Gastrocnemius medialis (tissue), 4 donors: ENCODE results near the gene NLGN2. TPM values are rescaled to one million over a fixed set of nuclear protein-coding genes. Genes with fewer than 3 reads are reported as not detected.

ENCODE experiments used
- ATAC-seq, 2 donors: fragments of 150-250 bp; one replicate each; pipeline ENCODE4 v1.9.1; 2016
- DNase-seq, 2 donors: peaks; one replicate each; pipeline ENCODE4 v3.0.0-alpha.2; 2019
- H3K27ac ChIP-seq, 4 donors: fragments of 200-600 bp; sonication (generic); 1 replicate in 1 of 4; 2 replicates in 3 of 4; pipeline ENCODE4 v1.5.1; 2016 to 2018; ENCODE audit warnings: mild to moderate bottlenecking in 2 of 4, moderate library complexity in 1 of 4
- H3K27me3 ChIP-seq, 3 donors: fragments of 200-600 bp; sonication (generic) in 2 of 3; 1 replicate in 1 of 3; 2 replicates in 2 of 3; pipeline versions ENCODE4 v1.5.1 to v1.6.0; 2016 to 2019; ENCODE audit warnings: mild to moderate bottlenecking in 1 of 3, moderate library complexity in 1 of 3
- H3K36me3 ChIP-seq, 2 donors: fragments of 200-600 bp; sonication (generic) in 1 of 2; one replicate each; pipeline ENCODE4 v1.5.1; 2017 to 2018
- H3K4me1 ChIP-seq, 2 donors: fragments of 200-600 bp; sonication (generic) in 1 of 2; one replicate each; pipeline ENCODE4 v1.5.1; 2016 to 2017; ENCODE audit warnings: mild to moderate bottlenecking in 2 of 2
- H3K4me3 ChIP-seq, 4 donors: fragments of 200-600 bp; sonication (generic) in 3 of 4; 1 replicate in 1 of 4; 2 replicates in 3 of 4; pipeline ENCODE4 v1.5.1; 2016 to 2019; ENCODE audit warnings: mild to moderate bottlenecking in 2 of 4
- H3K9me3 ChIP-seq, 3 donors: fragments of 200-600 bp; sonication (generic) in 2 of 3; 1 replicate in 1 of 3; 2 replicates in 2 of 3; pipeline ENCODE4 v1.5.1; 2016 to 2019
- POLR2A ChIP-seq, 2 donors: fragments of 450-650 bp; IDR thresholded peaks; one replicate each; pipeline ENCODE4 v1.6.1; 2017; ENCODE audit warnings: antibody characterized with exemption in 2 of 2, mild to moderate bottlenecking in 2 of 2, moderate library complexity in 2 of 2
- in situ Hi-C, 4 donors: fragments of 200-750 bp; cut with MboI; loops; one replicate each; pipeline versions ENCODE4 v1.15.0 to v1.8.0; 2017; ENCODE audit warnings: low sequenced_read_pairs in 4 of 4
- intact Hi-C: fragments of 100-400 bp; cut with DNase I; formaldehyde crosslinking; loops from one replicate; pipeline ENCODE4 v1.15.1; 2023; ENCODE audit warnings: low total_unique reads
- total RNA-seq, 4 donors: library from RNA; depleted of rRNA; stranded (reverse); fragments of >200 nt; gene quantifications; one replicate each; pipeline versions ENCODE4 v1.1.0 to v1.2.3, GENCODE V29; 2016
- TF ChIP-seq, protein P1 (sequence below), 5 experiments: fragments of 450-650 bp in 3 of 5; fragments of 200-600 bp in 2 of 5; sonication (generic) in 2 of 5; IDR thresholded peaks in 4 of 5; conservative IDR thresholded peaks in 1 of 5; 1 replicate in 4 of 5; 2 replicates in 1 of 5; pipeline ENCODE4 v1.5.1; 2016 to 2019; ENCODE audit warnings: antibody characterized with exemption in 5 of 5, mild to moderate bottlenecking in 3 of 5, moderate library complexity in 3 of 5

NLGN2 gene
- total RNA-seq, 4 donors from 2014 or later: 4.2 to 6.6 (median 4.4) TPM

DNA sequence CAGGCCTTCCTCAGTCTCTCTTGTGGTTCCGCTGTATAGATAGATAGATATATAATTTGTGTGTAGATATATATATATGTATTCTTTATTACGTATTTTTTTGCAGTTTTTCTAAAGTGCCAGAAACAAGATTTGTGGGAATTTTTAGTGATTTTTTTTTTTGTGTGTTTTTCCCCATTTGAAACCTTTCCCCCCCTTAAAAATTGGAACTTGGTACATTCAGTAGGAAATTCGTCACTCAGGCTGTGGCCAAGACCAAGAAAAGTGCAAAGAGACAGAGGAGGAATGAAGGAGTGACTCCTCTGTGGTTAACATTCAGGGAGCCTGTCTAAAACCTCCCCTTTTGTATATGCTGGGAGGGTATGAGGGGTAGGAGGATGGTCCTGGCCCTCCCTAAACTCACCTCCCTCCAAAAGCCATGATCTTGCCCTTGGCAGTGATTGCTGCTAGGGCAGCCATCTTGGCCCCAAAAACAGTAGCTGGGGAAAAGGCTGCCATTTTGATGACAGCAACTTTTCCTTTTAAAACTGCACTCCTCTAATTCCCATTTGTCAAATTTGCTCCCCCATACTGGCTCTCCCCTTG, 52.4 kb downstream of the NLGN2 start:
- Histone ChIP-seq H3K27me3 (no peaks in the 10 kb centered on the region), H3K4me1 (peaks cover 9% of the 10 kb centered on the region in 2 donors), H3K4me3 (no peak overlapping the region), H3K27ac (peak overlapping the region in 3 of 4 donors; percentile 5 to 45 (median 40)), H3K9me3 (no peaks in the 10 kb centered on the region), H3K36me3 (peaks cover 0 to 44% of the 10 kb centered on the region in 2 donors)
- TF ChIP-seq, protein P1, sequence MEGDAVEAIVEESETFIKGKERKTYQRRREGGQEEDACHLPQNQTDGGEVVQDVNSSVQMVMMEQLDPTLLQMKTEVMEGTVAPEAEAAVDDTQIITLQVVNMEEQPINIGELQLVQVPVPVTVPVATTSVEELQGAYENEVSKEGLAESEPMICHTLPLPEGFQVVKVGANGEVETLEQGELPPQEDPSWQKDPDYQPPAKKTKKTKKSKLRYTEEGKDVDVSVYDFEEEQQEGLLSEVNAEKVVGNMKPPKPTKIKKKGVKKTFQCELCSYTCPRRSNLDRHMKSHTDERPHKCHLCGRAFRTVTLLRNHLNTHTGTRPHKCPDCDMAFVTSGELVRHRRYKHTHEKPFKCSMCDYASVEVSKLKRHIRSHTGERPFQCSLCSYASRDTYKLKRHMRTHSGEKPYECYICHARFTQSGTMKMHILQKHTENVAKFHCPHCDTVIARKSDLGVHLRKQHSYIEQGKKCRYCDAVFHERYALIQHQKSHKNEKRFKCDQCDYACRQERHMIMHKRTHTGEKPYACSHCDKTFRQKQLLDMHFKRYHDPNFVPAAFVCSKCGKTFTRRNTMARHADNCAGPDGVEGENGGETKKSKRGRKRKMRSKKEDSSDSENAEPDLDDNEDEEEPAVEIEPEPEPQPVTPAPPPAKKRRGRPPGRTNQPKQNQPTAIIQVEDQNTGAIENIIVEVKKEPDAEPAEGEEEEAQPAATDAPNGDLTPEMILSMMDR (IDR thresholded peaks at IDR 0.05 in 4 of 5, conservative IDR thresholded peaks at IDR 0.05 in 1 of 5): no peak
- TF ChIP-seq POLR2A (IDR thresholded peaks at IDR 0.05): no peak
- DNase-seq (no peak), ATAC-seq (no peak)
- intact Hi-C loops: no loop called here
- in situ Hi-C loops: no loop called here

DNA sequence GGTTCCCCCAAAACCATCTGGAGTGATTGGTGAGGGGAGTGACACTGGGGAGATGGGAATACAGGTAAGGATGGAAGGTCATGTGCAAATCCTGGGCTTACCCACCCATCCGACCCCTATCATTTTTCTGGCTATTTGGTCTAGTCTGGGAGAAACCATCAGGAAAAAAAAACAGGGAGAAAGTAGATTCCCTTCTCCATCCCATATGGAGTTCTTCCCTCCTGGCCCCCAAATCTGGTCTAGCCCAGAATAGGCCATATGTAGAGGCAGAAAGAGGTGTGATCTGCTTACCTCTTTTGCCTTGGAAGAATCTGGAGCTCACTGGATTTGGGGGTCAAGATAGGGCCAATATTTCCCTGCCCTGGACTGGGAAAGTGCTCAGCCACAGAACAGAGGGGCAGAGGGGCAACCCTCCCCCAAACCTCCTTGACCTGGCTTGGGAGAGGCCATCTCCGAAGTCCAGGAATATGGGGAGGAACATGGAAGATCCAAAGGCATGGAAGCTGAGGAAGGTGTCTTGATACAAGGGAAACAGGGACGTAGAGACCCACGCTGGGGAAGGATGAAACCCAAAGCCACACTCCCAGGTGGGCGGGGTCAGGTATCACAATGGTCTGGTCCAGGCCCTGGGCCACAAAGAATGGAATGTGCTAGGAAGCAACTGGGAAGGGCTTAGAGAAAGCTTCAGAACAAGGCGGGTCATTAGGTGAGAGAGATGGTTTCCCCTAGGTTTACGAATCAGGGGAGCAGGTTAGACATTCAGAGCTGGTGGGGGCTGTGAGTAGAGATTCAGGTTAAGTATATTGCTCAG, 53.4 kb downstream of the NLGN2 start:
- intact Hi-C loops (no loop called here), in situ Hi-C loops (no loop called here)
- Histone ChIP-seq H3K27me3 (no peaks in the 10 kb centered on the region), H3K27ac (peak overlapping the region in 2 of 4 donors; percentile 31 to 45), H3K4me3 (no peak overlapping the region), H3K36me3 (peaks cover 0 to 50% of the 10 kb centered on the region in 2 donors), H3K4me1 (peaks cover 8 to 12% of the 10 kb centered on the region in 2 donors), H3K9me3 (no peaks in the 10 kb centered on the region)
- TF ChIP-seq, protein P1 (IDR thresholded peaks at IDR 0.05 in 4 of 5, conservative IDR thresholded peaks at IDR 0.05 in 1 of 5): no peak
- TF ChIP-seq POLR2A (IDR thresholded peaks at IDR 0.05): no peak
- DNase-seq (peak in 1 of 2 donors; percentile 41), ATAC-seq (peak in 1 of 2 donors; percentile 62)

DNA sequence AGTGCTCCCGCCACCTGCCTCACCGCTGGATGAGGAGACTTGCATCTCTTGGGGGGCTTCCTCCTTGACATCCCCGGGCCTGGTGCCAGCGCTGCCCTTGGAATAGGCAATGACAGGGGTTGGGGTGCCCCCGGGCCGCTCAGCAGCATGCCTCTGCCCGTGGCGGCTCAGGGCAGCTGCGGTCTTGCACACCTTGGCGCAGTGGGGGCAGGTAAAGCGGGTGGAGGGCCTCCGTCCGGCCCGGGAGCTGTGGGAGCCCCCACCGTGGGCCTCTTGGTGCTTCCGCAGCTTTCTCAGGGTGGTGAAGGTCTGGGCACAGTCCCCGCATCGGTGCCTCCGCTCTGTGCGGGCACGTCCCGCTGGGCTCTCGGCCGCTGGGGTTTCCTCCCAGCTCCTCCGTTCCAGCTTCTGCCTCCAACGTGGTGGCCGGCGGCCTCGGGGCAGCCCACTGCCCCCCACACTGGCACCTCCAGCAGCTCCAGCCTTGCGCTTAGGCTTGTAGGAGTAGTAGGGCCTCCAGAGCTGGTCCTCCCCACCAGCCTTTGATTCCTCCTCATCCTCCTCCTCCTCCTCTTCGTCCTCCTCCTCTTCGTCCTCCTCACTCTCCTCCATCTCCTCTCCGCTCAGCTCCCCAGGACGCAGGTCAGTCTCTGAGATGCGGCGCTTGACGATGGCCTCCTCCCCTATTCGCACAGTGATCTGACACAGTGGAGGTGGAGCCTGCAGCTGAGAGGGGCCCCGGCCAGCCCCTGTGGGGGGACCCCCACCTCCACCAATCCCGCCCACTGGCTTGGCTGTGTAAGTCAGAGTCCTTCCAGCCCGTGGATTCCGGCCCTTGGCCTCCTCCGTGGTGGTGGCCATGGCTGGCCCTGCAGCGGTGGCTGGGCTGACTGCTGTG, 55.1 kb downstream of the NLGN2 start:
- in situ Hi-C loops (no loop called here), intact Hi-C loops (no loop called here)
- DNase-seq (no peak), ATAC-seq (no peak)
- Histone ChIP-seq H3K4me1 (peaks cover 19 to 22% of the 10 kb centered on the region in 2 donors), H3K36me3 (peaks cover 0 to 38% of the 10 kb centered on the region in 2 donors), H3K27me3 (no peaks in the 10 kb centered on the region), H3K27ac (peak overlapping the region in 1 of 4 donors; percentile 11), H3K4me3 (no peak overlapping the region), H3K9me3 (no peaks in the 10 kb centered on the region)
- TF ChIP-seq, protein P1 (IDR thresholded peaks at IDR 0.05 in 4 of 5, conservative IDR thresholded peaks at IDR 0.05 in 1 of 5): no peak
- TF ChIP-seq POLR2A (IDR thresholded peaks at IDR 0.05): no peak

DNA sequence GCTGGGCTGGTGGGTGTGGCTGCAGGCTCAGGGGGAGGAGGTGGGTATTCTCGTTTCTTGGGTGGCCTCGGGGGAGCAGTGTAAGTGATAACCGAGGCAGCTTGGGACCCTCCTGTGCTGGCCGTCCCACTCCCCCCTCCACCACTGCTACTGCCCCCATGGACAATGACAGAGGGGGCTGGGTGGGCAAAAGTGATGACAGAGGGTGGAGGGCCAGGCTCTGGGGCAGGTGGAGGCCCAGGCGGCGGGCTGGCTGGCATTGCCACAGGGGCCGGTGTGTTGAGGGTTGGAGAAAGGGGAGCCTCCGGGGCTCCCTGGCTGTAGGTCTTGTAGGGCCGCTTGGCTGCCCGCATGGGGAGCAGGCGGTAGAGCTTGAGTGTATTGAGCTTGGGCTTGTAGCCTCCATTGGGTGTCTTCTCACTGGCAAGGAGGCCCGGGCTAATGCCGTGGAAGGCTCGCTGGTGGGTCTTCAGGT, 55.8 kb downstream of the NLGN2 start:
- intact Hi-C loops: no loop called here
- in situ Hi-C loops: no loop called here
- peaks cover 0 to 32% of the 10 kb centered on the region in 2 donors for H3K36me3 ChIP-seq
- no peak overlapping the region for H3K4me3 ChIP-seq
- H3K27me3 ChIP-seq: no peaks in the 10 kb centered on the region
- H3K9me3 ChIP-seq: no peaks in the 10 kb centered on the region
- ATAC-seq (no peak), DNase-seq (no peak)
- peak overlapping the region in 1 of 4 donors; percentile 11 for H3K27ac ChIP-seq
- peaks cover 20 to 25% of the 10 kb centered on the region in 2 donors for H3K4me1 ChIP-seq
- TF ChIP-seq POLR2A (IDR thresholded peaks at IDR 0.05): no peak
- TF ChIP-seq, protein P1 (IDR thresholded peaks at IDR 0.05 in 4 of 5, conservative IDR thresholded peaks at IDR 0.05 in 1 of 5): no peak
